Left lung (tissue), 10 donors: ENCODE results near the gene CCDC85C. TPM values are rescaled to one million over a fixed set of nuclear protein-coding genes. Genes with fewer than 3 reads are reported as not detected.

Experiments
- ATAC-seq: fragments of 200-7000 bp; cut with Tn5 transposase; one replicate; pipeline ENCODE4 v1.9.1; 2020; ENCODE audit warnings: moderate library complexity
- DNase-seq, 4 donors: peaks; one replicate each; pipeline ENCODE4 v3.0.0-alpha.2; 2013 to 2020
- H3K27ac ChIP-seq, 2 donors: fragments of 200-600 bp; sonication (generic) in 1 of 2; one replicate each; pipeline versions ENCODE4 v1.5.0 to v1.8.0; 2020 to 2021
- H3K27me3 ChIP-seq, 2 donors: fragments of 200-600 bp; sonication (generic) in 1 of 2; one replicate each; pipeline versions ENCODE4 v1.5.0 to v1.8.0; 2020 to 2021
- H3K36me3 ChIP-seq, 2 donors: fragments of 200-600 bp; sonication (generic) in 1 of 2; one replicate each; pipeline versions ENCODE4 v1.5.0 to v1.8.0; 2020 to 2021
- H3K4me1 ChIP-seq, 2 donors: fragments of 200-600 bp; one replicate each; pipeline ENCODE4 v1.8.0; 2021
- H3K4me3 ChIP-seq, 2 donors: fragments of 200-600 bp; sonication (generic) in 1 of 2; one replicate each; pipeline versions ENCODE4 v1.5.0 to v1.8.0; 2020 to 2021; ENCODE audit warnings: mild to moderate bottlenecking in 1 of 2
- H3K9me3 ChIP-seq, 2 donors: fragments of 200-600 bp; sonication (generic) in 1 of 2; one replicate each; pipeline versions ENCODE4 v1.5.0 to v1.8.0; 2020 to 2021
- intact Hi-C, 2 donors: fragments of 100-400 bp; cut with DNase I; formaldehyde crosslinking; loops; one replicate each; pipeline versions ENCODE4 v1.11.2 to v1.14.2; 2022
- polyA plus RNA-seq, 6 donors: library from polyadenylated mRNA; unstranded; fragments of 120-200 nt; gene quantifications; one replicate each; pipeline ENCODE4 v1.2.1, GENCODE V29; 2013; ENCODE audit not compliant: insufficient read length in 6 of 6
- total RNA-seq, 2 donors: library from RNA; stranded (reverse); fragmentation: NEBNext Ultra II Directional; extraction: Animal tissue kit (Norgen Biotek cat#: 25700); gene quantifications; one replicate each; pipeline ENCODE4 v1.2.1, GENCODE V29; 2021
- TF ChIP-seq, protein P1 (sequence below), 2 donors: fragments of 200-600 bp; sonication (generic) in 1 of 2; IDR thresholded peaks; one replicate each; pipeline versions ENCODE4 v1.5.0 to v1.8.0; 2021; ENCODE audit warnings: antibody characterized with exemption in 2 of 2
- donor health status: DM: no; HTN: yes; CAD: no.
- donor health status: DM: no; HTN: no; CAD: no.

CCDC85C gene
- total and polyA plus RNA-seq, 8 donors: 6.3 to 19.0 (median 13.2) TPM

DNA sequence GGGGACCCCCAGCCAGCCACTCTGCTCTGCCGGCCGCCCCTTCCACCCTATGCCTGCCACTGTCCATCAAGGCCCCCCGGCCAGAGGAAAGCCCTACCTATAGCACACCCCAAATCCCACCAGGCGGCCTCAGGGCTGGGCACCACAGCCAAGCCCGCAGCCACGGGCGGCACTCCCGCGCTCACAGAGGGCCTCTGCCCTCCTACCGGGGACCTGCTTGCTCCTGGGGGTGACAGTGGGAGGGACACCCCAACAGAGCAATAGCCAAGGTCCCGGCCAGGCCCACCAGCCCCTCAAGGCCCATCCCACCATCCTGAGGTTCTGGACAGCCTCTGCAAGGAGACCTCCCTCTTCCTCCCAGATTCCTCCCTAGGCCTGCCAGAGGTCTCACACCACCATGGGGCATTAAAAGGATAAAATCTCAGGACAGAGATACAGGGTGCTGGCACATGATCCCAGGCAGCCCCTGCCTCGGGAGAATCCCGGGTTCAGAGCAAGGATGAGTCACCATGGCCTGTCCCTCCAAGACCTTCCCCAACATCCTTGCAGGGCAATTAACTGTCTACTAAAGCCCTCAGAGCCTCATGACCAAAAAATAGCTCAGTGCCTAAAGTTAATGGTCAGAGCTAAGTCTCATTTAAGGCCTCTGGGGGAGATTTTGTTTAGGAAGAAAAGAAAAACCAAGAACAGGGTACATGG is 17.1 kb downstream of the CCDC85C start:
- no peaks in the 10 kb centered on the region for H3K27me3 ChIP-seq
- no peak for ATAC-seq
- no peak overlapping the region for H3K4me3 ChIP-seq
- intact Hi-C loops: no loop called here
- H3K27ac ChIP-seq: no peak overlapping the region
- TF ChIP-seq, protein P1, sequence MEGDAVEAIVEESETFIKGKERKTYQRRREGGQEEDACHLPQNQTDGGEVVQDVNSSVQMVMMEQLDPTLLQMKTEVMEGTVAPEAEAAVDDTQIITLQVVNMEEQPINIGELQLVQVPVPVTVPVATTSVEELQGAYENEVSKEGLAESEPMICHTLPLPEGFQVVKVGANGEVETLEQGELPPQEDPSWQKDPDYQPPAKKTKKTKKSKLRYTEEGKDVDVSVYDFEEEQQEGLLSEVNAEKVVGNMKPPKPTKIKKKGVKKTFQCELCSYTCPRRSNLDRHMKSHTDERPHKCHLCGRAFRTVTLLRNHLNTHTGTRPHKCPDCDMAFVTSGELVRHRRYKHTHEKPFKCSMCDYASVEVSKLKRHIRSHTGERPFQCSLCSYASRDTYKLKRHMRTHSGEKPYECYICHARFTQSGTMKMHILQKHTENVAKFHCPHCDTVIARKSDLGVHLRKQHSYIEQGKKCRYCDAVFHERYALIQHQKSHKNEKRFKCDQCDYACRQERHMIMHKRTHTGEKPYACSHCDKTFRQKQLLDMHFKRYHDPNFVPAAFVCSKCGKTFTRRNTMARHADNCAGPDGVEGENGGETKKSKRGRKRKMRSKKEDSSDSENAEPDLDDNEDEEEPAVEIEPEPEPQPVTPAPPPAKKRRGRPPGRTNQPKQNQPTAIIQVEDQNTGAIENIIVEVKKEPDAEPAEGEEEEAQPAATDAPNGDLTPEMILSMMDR (IDR thresholded peaks at IDR 0.05): no peak
- peaks cover 0 to 27% of the 10 kb centered on the region in 2 donors for H3K4me1 ChIP-seq
- no peaks in the 10 kb centered on the region for H3K36me3 ChIP-seq
- DNase-seq: no peak
- H3K9me3 ChIP-seq: no peaks in the 10 kb centered on the region

DNA sequence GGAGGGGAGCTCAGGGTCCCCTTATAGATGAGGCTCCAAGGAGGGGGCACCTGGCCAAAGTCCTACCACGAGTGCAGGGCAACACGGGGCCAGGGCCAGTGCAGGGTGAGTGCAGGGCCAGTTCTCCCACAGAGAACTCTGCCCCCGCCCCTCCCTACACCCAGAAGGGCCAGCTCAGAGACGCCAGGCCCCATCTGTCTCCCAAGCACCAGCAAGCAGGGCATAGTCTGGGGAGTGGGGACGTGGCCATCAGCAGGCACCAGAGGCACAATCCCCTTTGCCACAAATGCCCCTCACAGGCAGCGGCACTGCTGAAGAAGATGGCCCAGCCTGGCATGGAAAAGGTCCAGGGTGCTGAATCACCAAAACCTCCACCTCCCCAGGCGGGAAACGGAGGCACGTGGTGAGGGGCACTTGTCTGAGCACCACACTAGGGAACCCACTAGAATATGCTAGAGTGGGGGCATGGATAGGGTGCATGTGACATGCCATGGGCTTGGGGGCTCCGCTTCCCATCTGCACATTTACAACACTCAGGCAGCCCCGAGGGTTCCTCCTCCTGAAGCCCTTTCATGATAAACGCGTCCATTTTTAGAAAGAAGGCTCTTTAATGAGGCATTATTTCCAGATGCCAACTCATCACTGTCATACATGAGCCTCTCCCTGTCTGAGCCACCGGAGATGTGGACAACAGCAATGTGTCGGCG is 17.8 kb downstream of the CCDC85C start:
- TF ChIP-seq, protein P1 (IDR thresholded peaks at IDR 0.05): no peak
- intact Hi-C loops: no loop called here
- no peaks in the 10 kb centered on the region for H3K9me3 ChIP-seq
- no peak overlapping the region for H3K27ac ChIP-seq
- ATAC-seq (no peak), DNase-seq (no peak)
- peaks cover 0 to 25% of the 10 kb centered on the region in 2 donors for H3K4me1 ChIP-seq
- no peaks in the 10 kb centered on the region for H3K36me3 ChIP-seq
- H3K4me3 ChIP-seq: no peak overlapping the region
- no peaks in the 10 kb centered on the region for H3K27me3 ChIP-seq

DNA sequence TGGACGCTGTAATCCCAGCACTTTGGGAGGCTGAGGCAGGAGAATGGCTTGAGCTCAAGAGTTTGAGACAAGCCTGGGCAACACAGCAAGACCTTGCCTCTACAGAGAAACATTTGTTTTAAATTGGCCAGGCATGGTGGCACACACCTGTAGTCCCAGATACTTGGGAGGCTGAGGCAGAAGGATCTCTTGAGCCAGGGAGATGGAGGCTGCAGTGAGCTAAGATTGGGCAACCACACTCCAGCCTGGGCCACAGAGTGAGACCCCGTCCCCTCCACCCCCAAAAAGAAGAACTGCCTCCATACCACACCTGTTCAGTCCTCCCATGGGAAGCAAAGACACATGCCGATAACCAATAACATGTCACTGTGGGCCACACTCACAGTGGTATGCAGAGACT is 19.2 kb downstream of the CCDC85C start:
- ATAC-seq: no peak
- DNase-seq: no peak
- intact Hi-C loops: no loop called here
- peaks cover 0 to 11% of the 10 kb centered on the region in 2 donors for H3K4me1 ChIP-seq
- H3K9me3 ChIP-seq: no peaks in the 10 kb centered on the region
- TF ChIP-seq, protein P1 (IDR thresholded peaks at IDR 0.05): no peak
- H3K27ac ChIP-seq: no peak overlapping the region
- no peaks in the 10 kb centered on the region for H3K36me3 ChIP-seq
- no peaks in the 10 kb centered on the region for H3K27me3 ChIP-seq
- no peak overlapping the region for H3K4me3 ChIP-seq

DNA sequence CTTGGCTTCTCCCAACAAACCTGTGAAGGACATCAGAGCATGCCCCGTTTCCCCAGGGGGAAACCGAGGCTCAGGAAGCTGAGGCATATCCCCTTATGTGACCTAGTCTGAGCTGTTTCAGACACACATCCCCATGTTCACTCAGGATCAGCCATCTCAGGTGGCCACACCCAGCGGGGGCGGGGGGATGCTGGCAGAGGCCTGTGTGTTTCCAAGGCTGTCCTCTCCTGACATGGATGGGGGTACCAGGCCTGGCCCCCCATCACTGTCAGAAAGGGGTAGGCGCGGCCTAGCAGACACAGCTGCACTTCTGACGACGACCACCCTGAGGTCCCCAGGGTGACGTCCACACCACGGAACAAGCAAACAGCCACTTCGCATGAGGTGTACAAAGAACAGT is 22.1 kb downstream of the CCDC85C start:
- TF ChIP-seq, protein P1 (IDR thresholded peaks at IDR 0.05): no peak
- intact Hi-C loops: no loop called here
- H3K9me3 ChIP-seq: no peaks in the 10 kb centered on the region
- no peaks in the 10 kb centered on the region for H3K36me3 ChIP-seq
- no peak overlapping the region for H3K27ac ChIP-seq
- no peak for DNase-seq
- peaks cover 7 to 9% of the 10 kb centered on the region in 2 donors for H3K4me1 ChIP-seq
- ATAC-seq: no peak
- H3K27me3 ChIP-seq: no peaks in the 10 kb centered on the region
- no peak overlapping the region for H3K4me3 ChIP-seq

DNA sequence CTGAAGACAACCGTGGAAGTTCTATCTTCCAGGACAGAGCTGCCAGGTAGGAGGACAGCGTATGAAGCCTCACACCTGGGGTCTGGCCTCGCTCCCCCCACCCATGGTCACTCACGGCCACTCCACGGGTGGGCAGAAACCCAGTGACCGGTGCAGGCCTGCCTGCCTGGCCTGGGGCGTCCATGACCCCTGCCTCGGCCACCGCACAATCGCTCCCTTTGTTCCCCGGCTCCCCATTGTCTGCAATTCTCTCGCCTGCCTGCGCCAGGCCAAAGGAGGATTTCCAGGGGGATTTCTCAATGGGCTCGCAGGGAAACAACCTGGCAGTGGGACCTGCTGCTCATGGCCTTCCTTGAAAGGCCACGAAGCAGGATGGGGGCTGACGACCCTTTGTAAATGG is 22.6 kb downstream of the CCDC85C start:
- peaks cover 7 to 14% of the 10 kb centered on the region in 2 donors for H3K4me1 ChIP-seq
- TF ChIP-seq, protein P1 (IDR thresholded peaks at IDR 0.05): no peak
- intact Hi-C loops: no loop called here
- ATAC-seq (no peak), DNase-seq (no peak)
- H3K27ac ChIP-seq: no peak overlapping the region
- no peaks in the 10 kb centered on the region for H3K27me3 ChIP-seq
- H3K36me3 ChIP-seq: no peaks in the 10 kb centered on the region
- no peaks in the 10 kb centered on the region for H3K9me3 ChIP-seq
- H3K4me3 ChIP-seq: no peak overlapping the region
